HL-60 (cell line): ENCODE results near the gene IL1B.
A peak's percentile ranks its signal among the peaks of the same experiment; 100 is the strongest.

ENCODE experiments used
- DNase-seq, 2 experiments: peaks; one replicate each; pipeline ENCODE4 v3.0.0-alpha.2; 2010 to 2020; ENCODE audit warnings: low read depth in 1 of 2, low spot score in 1 of 2
- H3K27ac ChIP-seq: fragments of 250-450 bp; sonication (Bioruptor Pico); replicated peaks from 2 replicates; pipeline ENCODE4 v1.5.1; 2020; ENCODE audit warnings: mild to moderate bottlenecking, moderate library complexity
- H3K27me3 ChIP-seq: fragments of 250-450 bp; sonication (Bioruptor Pico); 2 replicates; pipeline ENCODE4 v1.5.1; 2021; ENCODE audit warnings: mild to moderate bottlenecking, moderate library complexity; ENCODE audit not compliant: insufficient read depth, poor library complexity, severe bottlenecking
- H3K4me3 ChIP-seq: replicated peaks from 2 replicates; pipeline ENCODE4 v1.5.1; 2011; ENCODE audit warnings: mild to moderate bottlenecking, control low read depth, low read length; ENCODE audit not compliant: insufficient read depth
- GABPA ChIP-seq: IDR thresholded peaks from 2 replicates; pipeline ENCODE4 v1.6.1; 2012; ENCODE audit warnings: low read depth
- POLR2AphosphoS5 ChIP-seq: IDR thresholded peaks from 2 replicates; pipeline ENCODE4 v1.6.1; 2012; ENCODE audit warnings: low read depth
- SPI1 ChIP-seq: IDR thresholded peaks from 2 replicates; pipeline ENCODE4 v1.6.1; 2012; ENCODE audit warnings: low read depth, mild to moderate bottlenecking, borderline replicate concordance
- TF ChIP-seq, protein P1 (sequence below): IDR thresholded peaks from one replicate; pipeline ENCODE4 v1.5.1; 2011; ENCODE audit warnings: low read length, control low read depth, inconsistent platforms; ENCODE audit not compliant: insufficient read depth
- TF ChIP-seq, protein P2 (sequence below): IDR thresholded peaks from 2 replicates; pipeline ENCODE4 v1.6.1; 2012; ENCODE audit warnings: low read depth; ENCODE audit not compliant: insufficient replicate concordance

The IL1B gene

DNA sequence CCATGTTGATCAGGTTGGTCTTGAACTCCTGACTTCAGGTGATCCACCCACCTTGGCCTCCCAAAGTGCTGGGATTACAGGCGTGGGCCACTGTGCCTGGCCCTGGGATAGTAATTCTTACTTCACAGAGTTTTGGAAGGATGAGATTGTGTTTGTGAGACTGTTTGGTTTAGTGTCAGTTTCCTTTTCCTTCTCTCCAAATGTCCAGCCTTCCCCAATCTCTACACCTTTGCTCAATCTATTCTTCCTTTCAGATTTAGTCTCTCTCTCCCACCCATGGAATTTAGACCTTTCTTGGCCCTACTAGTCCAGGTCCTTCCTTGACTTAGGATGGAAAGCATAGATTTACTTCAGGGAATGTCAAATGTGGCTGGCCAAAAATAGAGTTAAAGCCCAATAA, 40.1 kb downstream of the IL1B start:
- H3K27ac ChIP-seq: no peak overlapping the region
- H3K4me3 ChIP-seq: no peak overlapping the region
- no peaks in the 10 kb centered on the region for H3K27me3 ChIP-seq
- TF ChIP-seq GABPA (no peak), POLR2AphosphoS5 (no peak), SPI1 (no peak)
- TF ChIP-seq, protein P1, sequence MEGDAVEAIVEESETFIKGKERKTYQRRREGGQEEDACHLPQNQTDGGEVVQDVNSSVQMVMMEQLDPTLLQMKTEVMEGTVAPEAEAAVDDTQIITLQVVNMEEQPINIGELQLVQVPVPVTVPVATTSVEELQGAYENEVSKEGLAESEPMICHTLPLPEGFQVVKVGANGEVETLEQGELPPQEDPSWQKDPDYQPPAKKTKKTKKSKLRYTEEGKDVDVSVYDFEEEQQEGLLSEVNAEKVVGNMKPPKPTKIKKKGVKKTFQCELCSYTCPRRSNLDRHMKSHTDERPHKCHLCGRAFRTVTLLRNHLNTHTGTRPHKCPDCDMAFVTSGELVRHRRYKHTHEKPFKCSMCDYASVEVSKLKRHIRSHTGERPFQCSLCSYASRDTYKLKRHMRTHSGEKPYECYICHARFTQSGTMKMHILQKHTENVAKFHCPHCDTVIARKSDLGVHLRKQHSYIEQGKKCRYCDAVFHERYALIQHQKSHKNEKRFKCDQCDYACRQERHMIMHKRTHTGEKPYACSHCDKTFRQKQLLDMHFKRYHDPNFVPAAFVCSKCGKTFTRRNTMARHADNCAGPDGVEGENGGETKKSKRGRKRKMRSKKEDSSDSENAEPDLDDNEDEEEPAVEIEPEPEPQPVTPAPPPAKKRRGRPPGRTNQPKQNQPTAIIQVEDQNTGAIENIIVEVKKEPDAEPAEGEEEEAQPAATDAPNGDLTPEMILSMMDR: no peak
- TF ChIP-seq, protein P2, sequence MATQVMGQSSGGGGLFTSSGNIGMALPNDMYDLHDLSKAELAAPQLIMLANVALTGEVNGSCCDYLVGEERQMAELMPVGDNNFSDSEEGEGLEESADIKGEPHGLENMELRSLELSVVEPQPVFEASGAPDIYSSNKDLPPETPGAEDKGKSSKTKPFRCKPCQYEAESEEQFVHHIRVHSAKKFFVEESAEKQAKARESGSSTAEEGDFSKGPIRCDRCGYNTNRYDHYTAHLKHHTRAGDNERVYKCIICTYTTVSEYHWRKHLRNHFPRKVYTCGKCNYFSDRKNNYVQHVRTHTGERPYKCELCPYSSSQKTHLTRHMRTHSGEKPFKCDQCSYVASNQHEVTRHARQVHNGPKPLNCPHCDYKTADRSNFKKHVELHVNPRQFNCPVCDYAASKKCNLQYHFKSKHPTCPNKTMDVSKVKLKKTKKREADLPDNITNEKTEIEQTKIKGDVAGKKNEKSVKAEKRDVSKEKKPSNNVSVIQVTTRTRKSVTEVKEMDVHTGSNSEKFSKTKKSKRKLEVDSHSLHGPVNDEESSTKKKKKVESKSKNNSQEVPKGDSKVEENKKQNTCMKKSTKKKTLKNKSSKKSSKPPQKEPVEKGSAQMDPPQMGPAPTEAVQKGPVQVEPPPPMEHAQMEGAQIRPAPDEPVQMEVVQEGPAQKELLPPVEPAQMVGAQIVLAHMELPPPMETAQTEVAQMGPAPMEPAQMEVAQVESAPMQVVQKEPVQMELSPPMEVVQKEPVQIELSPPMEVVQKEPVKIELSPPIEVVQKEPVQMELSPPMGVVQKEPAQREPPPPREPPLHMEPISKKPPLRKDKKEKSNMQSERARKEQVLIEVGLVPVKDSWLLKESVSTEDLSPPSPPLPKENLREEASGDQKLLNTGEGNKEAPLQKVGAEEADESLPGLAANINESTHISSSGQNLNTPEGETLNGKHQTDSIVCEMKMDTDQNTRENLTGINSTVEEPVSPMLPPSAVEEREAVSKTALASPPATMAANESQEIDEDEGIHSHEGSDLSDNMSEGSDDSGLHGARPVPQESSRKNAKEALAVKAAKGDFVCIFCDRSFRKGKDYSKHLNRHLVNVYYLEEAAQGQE: no peak
- DNase-seq: no peak

DNA sequence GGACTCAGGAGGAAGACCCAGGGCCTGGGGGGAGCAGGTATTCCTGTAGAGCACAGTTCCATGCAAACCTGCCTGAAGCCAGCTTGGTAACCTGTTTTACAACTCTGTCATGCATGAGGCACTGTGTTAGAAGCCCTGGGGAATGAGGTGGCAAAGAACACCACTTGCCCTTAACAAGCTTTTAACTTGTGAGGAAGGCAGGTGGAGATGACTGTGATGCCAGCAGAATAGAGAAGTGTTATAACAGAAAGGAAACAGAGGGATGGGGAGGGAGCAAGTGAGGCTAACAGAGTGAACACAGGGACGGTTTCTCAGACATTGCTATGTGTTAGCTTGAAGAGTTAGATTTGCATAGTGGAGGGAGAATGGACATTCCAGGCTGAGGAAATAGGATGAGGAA, 40.8 kb downstream of the IL1B start:
- Histone ChIP-seq H3K4me3 (no peak overlapping the region), H3K27ac (peak overlapping the region; percentile 61), H3K27me3 (no peaks in the 10 kb centered on the region)
- TF ChIP-seq GABPA: no peak
- no peak; the same call in 1 of the 2 replicates for TF ChIP-seq POLR2AphosphoS5
- TF ChIP-seq, protein P2: no peak
- TF ChIP-seq SPI1: peak; percentile 85; the same call in 1 of the 2 replicates
- peak in 1 of 2 experiments; percentile 70 for DNase-seq

DNA sequence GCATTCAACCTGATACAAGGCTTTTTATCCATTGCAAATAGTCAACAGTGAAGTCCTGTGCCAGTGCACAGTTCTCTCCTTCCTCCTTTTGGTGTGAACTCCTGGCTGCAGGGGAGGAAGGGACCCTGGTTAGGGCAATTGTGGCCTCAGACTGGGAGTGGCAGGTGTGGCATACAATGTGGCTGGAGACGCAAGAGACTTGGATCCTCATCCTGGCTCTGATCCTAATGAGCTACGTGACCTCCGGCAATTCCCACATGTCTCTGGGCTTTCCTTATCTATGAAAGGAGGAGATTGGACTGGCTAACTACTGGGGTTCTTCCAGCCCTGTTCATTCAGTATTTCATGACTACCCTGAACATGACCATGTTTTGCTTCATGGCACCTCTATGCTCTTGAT, 41.7 kb downstream of the IL1B start:
- peak overlapping the region; percentile 61 for H3K27ac ChIP-seq
- peak; percentile 51 to 60 for DNase-seq
- H3K27me3 ChIP-seq: no peaks in the 10 kb centered on the region
- H3K4me3 ChIP-seq: no peak overlapping the region
- peak; percentile 20; the same call in 1 of the 2 replicates for TF ChIP-seq SPI1
- TF ChIP-seq, protein P2: no peak

DNA sequence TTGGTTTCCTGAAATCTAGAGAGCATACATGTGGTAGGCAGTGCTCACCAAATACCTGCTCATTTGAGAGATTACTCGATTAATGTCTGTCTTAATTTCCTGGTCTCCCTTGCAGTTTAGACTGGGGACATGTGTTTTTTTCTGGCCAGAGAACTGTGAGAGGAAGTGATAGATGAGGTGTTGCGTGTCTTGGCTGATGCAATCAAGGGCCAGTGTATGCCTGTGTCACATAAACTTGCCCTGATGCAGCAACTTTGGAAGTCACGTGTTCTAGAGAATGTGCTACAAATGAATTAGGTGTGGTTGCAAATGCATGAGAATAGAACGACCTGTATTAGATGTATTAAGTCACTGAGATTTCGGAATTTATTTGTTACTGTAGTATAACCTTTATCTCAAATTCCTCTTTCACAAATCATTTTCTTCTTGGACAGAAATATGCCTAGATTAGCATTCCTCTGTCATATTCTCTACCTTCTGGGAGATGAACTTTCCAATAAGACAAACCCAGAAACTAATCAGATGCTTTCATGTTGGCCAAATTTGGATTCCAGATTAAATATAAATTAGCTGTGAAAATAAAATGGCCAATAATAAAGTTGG, 42.3 kb downstream of the IL1B start:
- peak overlapping the region; percentile 61 for H3K27ac ChIP-seq
- H3K27me3 ChIP-seq: no peaks in the 10 kb centered on the region
- peak; percentile 96 to 98 for DNase-seq
- TF ChIP-seq POLR2AphosphoS5: peak; percentile 78
- TF ChIP-seq GABPA: 0 out of 2 replicates have a peak, but pooled peaks have one; percentile 47
- TF ChIP-seq, protein P2: no peak
- TF ChIP-seq SPI1: peak; percentile 98
- TF ChIP-seq, protein P1: no peak
- H3K4me3 ChIP-seq: no peak overlapping the region
